Stomach (tissue), 9 donors: ENCODE data around the gene ALG13. TPM values are rescaled to one million over a fixed set of nuclear protein-coding genes. Genes with fewer than 3 reads are reported as not detected.

Source experiments
- DNase-seq, 2 donors: peaks; one replicate each; pipeline versions ENCODE4 v3.0.0 to v3.0.0-alpha.2; 2013 to 2019
- H3K27ac ChIP-seq, 5 donors: fragments of 200-600 bp in 4 of 5; sonication (generic) in 4 of 5; one replicate each; pipeline ENCODE4 v1.5.1; 2013 to 2019; ENCODE audit warnings: mild to moderate bottlenecking in 1 of 5, moderate library complexity in 1 of 5
- H3K27me3 ChIP-seq, 3 donors: fragments of 200-600 bp; sonication (generic); one replicate each; pipeline ENCODE4 v1.5.1; 2017 to 2019; ENCODE audit warnings: mixed run types in 1 of 3
- H3K36me3 ChIP-seq, 4 donors: fragments of 200-600 bp; sonication (generic); 1 replicate in 3 of 4; 2 replicates in 1 of 4; pipeline ENCODE4 v1.5.1; 2016 to 2019
- H3K4me1 ChIP-seq, 4 donors: fragments of 200-600 bp; sonication (generic); one replicate each; pipeline ENCODE4 v1.5.1; 2016 to 2019
- H3K4me3 ChIP-seq, 4 donors: fragments of 200-600 bp; sonication (generic) in 3 of 4; one replicate each; pipeline ENCODE4 v1.5.1; 2016 to 2019; ENCODE audit warnings: mild to moderate bottlenecking in 1 of 4
- H3K9me3 ChIP-seq, 4 donors: fragments of 200-600 bp; sonication (generic); one replicate each; pipeline ENCODE4 v1.5.1; 2016 to 2019
- EP300 ChIP-seq: sonication (generic); formaldehyde crosslinking; IDR thresholded peaks from one replicate; pipeline ENCODE4 v1.6.1; 2017; ENCODE audit warnings: antibody characterized with exemption
- POLR2A ChIP-seq, 4 donors: fragments of 450-650 bp; IDR thresholded peaks; one replicate each; pipeline ENCODE4 v1.6.1; 2016; ENCODE audit warnings: antibody characterized with exemption in 4 of 4, control low read depth in 2 of 4, mild to moderate bottlenecking in 1 of 4, moderate library complexity in 1 of 4
- POLR2AphosphoS5 ChIP-seq, 3 donors: sonication (generic); formaldehyde crosslinking; IDR thresholded peaks; one replicate each; pipeline ENCODE4 v1.6.1; 2016; ENCODE audit warnings: antibody characterized with exemption in 3 of 3
- WGBS, 5 donors: extraction: QIAGEN DNeasy Blood & Tissue Kit in 3 of 5; methylation state at CpG; one replicate each; pipeline versions ENCODE4 v1.1.5 to v1.1.7; 2013 to 2018; 5-methylcytosine and 5-hydroxymethylcytosine counted together
- intact Hi-C: fragments of 100-400 bp; cut with DNase I; formaldehyde crosslinking; loops from one replicate; pipeline ENCODE4 v1.15.1; 2023; ENCODE audit warnings: low total_unique reads
- polyA plus RNA-seq, 3 donors: library from polyadenylated mRNA; stranded (reverse); fragments of 200-250 nt; gene quantifications; one replicate each; pipeline ENCODE4 v1.2.3, GENCODE V29; 2013
- total RNA-seq, 5 donors: library from RNA; depleted of rRNA; stranded (reverse); fragments of >200 nt; gene quantifications; one replicate each; pipeline versions ENCODE4 v1.1.0 to v1.2.3, GENCODE V29; 2014 to 2016
- TF ChIP-seq, protein P1 (sequence below), 7 experiments: fragments of 450-650 bp in 4 of 7; fragments of 200-600 bp in 3 of 7; sonication (generic) in 3 of 7; IDR thresholded peaks; one replicate each; pipeline ENCODE4 v1.5.1; 2016 to 2019; ENCODE audit warnings: antibody characterized with exemption in 7 of 7, control low read depth in 2 of 7, mild to moderate bottlenecking in 1 of 7
- donor health status: healthy with polysubstance abuse.
- donor health status: Bipolar disorder and iron deficiency.
- donor health status: healthy.

Gene ALG13
- total and polyA plus RNA-seq, 8 donors, result 27.8 to 176 (median 62.4) TPM

DNA sequence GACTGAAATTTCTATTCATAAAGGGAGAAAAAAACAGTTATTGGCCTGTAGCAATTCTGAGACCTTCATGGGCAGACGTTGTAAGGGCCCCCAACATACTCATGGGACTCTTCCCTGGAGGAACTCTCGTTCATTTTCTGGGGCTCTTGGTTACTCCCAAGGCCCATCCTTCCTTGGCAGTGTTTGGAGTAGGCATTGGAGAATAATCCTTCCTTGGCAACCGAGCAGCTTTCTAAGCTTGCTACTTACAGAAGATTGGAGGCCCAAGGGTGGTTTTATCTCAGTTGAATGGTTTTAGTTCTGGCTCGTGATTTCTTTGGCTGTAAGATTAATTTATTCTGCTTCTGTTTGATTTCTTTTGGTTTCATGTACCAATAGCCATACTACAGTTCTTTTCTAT, 50.4 kb downstream of the ALG13 start:
- WGBS, 5 donors, result 43 to 69% (median 64%) methylated on average over 4 of the region's 4 CpGs
- TF ChIP-seq, protein P1, sequence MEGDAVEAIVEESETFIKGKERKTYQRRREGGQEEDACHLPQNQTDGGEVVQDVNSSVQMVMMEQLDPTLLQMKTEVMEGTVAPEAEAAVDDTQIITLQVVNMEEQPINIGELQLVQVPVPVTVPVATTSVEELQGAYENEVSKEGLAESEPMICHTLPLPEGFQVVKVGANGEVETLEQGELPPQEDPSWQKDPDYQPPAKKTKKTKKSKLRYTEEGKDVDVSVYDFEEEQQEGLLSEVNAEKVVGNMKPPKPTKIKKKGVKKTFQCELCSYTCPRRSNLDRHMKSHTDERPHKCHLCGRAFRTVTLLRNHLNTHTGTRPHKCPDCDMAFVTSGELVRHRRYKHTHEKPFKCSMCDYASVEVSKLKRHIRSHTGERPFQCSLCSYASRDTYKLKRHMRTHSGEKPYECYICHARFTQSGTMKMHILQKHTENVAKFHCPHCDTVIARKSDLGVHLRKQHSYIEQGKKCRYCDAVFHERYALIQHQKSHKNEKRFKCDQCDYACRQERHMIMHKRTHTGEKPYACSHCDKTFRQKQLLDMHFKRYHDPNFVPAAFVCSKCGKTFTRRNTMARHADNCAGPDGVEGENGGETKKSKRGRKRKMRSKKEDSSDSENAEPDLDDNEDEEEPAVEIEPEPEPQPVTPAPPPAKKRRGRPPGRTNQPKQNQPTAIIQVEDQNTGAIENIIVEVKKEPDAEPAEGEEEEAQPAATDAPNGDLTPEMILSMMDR (IDR thresholded peaks at IDR 0.05), result no peak
- TF ChIP-seq POLR2AphosphoS5 (IDR thresholded peaks at IDR 0.05) (no peak), POLR2A (IDR thresholded peaks at IDR 0.05) (no peak), EP300 (no peak)
- H3K4me3 ChIP-seq, result no peak overlapping the region
- peaks cover 0 to 52% (median 36%) of the 10 kb centered on the region in 4 donors for H3K36me3 ChIP-seq
- intact Hi-C loops, result no loop called here
- H3K27ac ChIP-seq, result no peak overlapping the region
- no peaks in the 10 kb centered on the region for H3K4me1 ChIP-seq
- H3K27me3 ChIP-seq, result no peaks in the 10 kb centered on the region
- no peak for DNase-seq
- no peaks in the 10 kb centered on the region for H3K9me3 ChIP-seq

DNA sequence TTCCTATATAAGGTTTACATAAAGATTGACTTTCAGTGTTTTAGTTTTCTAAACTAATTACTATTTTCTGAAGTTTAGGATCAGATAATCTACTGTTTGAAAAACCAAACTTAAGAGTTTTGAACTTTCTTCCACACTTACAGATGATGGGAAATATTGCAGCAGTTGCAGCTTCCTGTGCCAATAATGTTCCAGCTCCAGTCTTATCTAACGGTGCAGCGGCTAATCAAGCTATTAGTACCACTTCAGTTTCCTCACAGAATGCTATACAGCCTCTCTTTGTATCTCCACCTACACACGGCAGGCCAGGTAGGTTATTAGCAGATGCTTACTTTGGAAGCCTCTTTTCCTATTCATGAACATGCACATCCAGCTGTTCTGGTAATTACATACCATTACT, 55.6 kb downstream of the ALG13 start:
- intact Hi-C loops, result no loop called here
- Histone ChIP-seq H3K27me3 (no peaks in the 10 kb centered on the region), H3K36me3 (peaks cover 0 to 64% (median 56%) of the 10 kb centered on the region in 4 donors), H3K9me3 (no peaks in the 10 kb centered on the region), H3K27ac (no peak overlapping the region), H3K4me1 (no peaks in the 10 kb centered on the region), H3K4me3 (no peak overlapping the region)
- 59 to 89% (median 75%) methylated on average over 3 of the region's 3 CpGs for WGBS, 5 donors
- no peak for DNase-seq
- TF ChIP-seq EP300 (no peak), POLR2A (IDR thresholded peaks at IDR 0.05) (no peak), POLR2AphosphoS5 (IDR thresholded peaks at IDR 0.05) (no peak)
- TF ChIP-seq, protein P1 (IDR thresholded peaks at IDR 0.05), result no peak

DNA sequence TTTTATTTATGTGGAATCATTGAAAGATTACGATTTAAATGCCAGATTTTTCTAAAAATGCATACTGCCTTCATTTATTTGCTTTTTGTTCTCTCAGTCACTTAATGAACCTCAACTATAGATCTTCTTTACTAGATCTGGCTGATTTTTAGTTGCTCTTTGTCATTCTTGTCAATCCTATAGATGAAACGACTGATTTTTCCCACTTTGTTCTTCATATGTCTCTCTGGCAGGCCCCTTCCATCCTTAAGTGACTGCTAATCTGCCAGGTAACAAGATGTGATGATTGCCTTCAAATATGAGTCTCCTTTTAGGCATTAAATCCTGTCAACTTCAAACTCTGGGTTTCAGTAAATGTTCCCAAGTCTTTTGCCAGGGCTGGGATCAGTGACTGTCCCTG, 61.0 kb downstream of the ALG13 start:
- no peak for DNase-seq
- intact Hi-C loops, result no loop called here
- Histone ChIP-seq H3K36me3 (peaks cover 0 to 84% (median 52%) of the 10 kb centered on the region in 4 donors), H3K27ac (no peak overlapping the region), H3K4me3 (no peak overlapping the region), H3K9me3 (no peaks in the 10 kb centered on the region), H3K27me3 (no peaks in the 10 kb centered on the region), H3K4me1 (no peaks in the 10 kb centered on the region)
- TF ChIP-seq POLR2AphosphoS5 (IDR thresholded peaks at IDR 0.05) (no peak), POLR2A (IDR thresholded peaks at IDR 0.05) (no peak), EP300 (no peak)
- TF ChIP-seq, protein P1 (IDR thresholded peaks at IDR 0.05), result no peak
- 49 to 80% (median 74%) methylated on average over 2 of the region's 2 CpGs for WGBS, 5 donors

DNA sequence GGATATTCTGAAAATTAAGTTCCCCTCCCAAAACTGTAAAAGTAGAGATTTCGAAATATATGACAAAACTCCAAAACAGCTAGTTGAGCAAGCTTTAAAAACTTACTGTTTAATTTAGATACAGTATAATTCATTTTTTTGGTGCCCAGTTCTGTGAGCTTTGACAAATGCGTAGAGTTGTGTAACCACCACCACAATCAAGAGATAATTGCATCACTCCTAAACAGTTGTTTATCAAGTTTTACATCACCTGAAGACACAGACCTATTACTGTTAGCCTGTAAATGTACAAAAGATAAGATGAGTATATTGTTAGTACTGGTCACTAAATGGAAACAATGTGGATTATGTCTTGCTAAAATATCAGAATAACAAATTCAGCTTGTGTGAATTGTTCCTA, 62.3 kb downstream of the ALG13 start:
- 75 to 100% (median 88%) methylated on average over 2 of the region's 2 CpGs for WGBS, 5 donors
- TF ChIP-seq POLR2A (IDR thresholded peaks at IDR 0.05) (no peak), EP300 (no peak), POLR2AphosphoS5 (IDR thresholded peaks at IDR 0.05) (no peak)
- TF ChIP-seq, protein P1 (IDR thresholded peaks at IDR 0.05), result no peak
- intact Hi-C loops, result no loop called here
- no peaks in the 10 kb centered on the region for H3K9me3 ChIP-seq
- peaks cover 0 to 82% (median 49%) of the 10 kb centered on the region in 4 donors for H3K36me3 ChIP-seq
- no peak overlapping the region for H3K4me3 ChIP-seq
- H3K27me3 ChIP-seq, result no peaks in the 10 kb centered on the region
- no peaks in the 10 kb centered on the region for H3K4me1 ChIP-seq
- no peak for DNase-seq
- H3K27ac ChIP-seq, result no peak overlapping the region
